Testis (tissue), 3 donors: Measurements from ENCODE around the gene PDLIM5. TPM values are rescaled to one million over a fixed set of nuclear protein-coding genes. Genes with fewer than 3 reads are reported as not detected.

Source experiments
- DNase-seq: peaks from one replicate; pipeline ENCODE4 v3.0.0-alpha.2; 2019
- H3K27ac ChIP-seq, 2 donors: fragments of 200-600 bp; sonication (generic); one replicate each; pipeline ENCODE4 v1.5.1; 2019
- H3K27me3 ChIP-seq: fragments of 200-600 bp; sonication (generic); one replicate; pipeline ENCODE4 v1.5.1; 2019
- H3K36me3 ChIP-seq: fragments of 200-600 bp; sonication (generic); one replicate; pipeline ENCODE4 v1.5.1; 2017; ENCODE audit warnings: low read depth; ENCODE audit errors: missing control alignments
- H3K4me1 ChIP-seq: fragments of 200-600 bp; sonication (generic); one replicate; pipeline ENCODE4 v1.5.1; 2019
- H3K4me3 ChIP-seq, 2 donors: fragments of 200-600 bp; sonication (generic); one replicate each; pipeline ENCODE4 v1.5.1; 2017 to 2019
- H3K9me3 ChIP-seq: fragments of 200-600 bp; sonication (generic); one replicate; pipeline ENCODE4 v1.5.1; 2017
- CTCF ChIP-seq, 3 experiments: fragments of 450-650 bp in 2 of 3; fragments of 200-600 bp in 1 of 3; sonication (generic) in 1 of 3; IDR thresholded peaks; one replicate each; pipeline ENCODE4 v1.5.1; 2016 to 2019; ENCODE audit warnings: antibody characterized with exemption in 3 of 3, mild to moderate bottlenecking in 2 of 3, moderate library complexity in 1 of 3
- POLR2A ChIP-seq: fragments of 450-650 bp; IDR thresholded peaks from one replicate; pipeline ENCODE4 v1.6.1; 2017; ENCODE audit warnings: antibody characterized with exemption, mild to moderate bottlenecking, moderate library complexity
- WGBS, 2 donors: methylation state at CpG; one replicate each; pipeline ENCODE4 v1.1.5; 2018; 5-methylcytosine and 5-hydroxymethylcytosine counted together
- intact Hi-C: fragments of 100-400 bp; cut with DNase I; formaldehyde crosslinking; loops from one replicate; pipeline ENCODE4 v1.15.1; 2023; ENCODE audit warnings: low total_unique reads
- polyA plus RNA-seq: library from polyadenylated mRNA; stranded (reverse); fragments of 350-450 nt; fragmentation: Illumina TruSeq; extraction: RNeasy Lipid Tissue Mini Kit (QIAGEN cat#74804); gene quantifications from one replicate; pipeline ENCODE4 v1.2.3, GENCODE V29; 2014; ENCODE audit warnings: low read depth, low replicate concordance; ENCODE audit not compliant: insufficient read depth
- total RNA-seq, 2 donors: library from RNA; depleted of rRNA; stranded (reverse); fragments of >200 nt; gene quantifications; one replicate each; pipeline ENCODE4 v1.2.3, GENCODE V29; 2016

The PDLIM5 gene
- total and polyA plus RNA-seq, 3 donors from 2014 or later = 45.5 to 86.8 (median 86.1) TPM

GRCh38 chr4:94567811-94568210 is 116.1 kb downstream of the PDLIM5 start:
- DNase-seq = no peak
- no peak for TF ChIP-seq CTCF (IDR thresholded peaks at IDR 0.05)
- no peak for TF ChIP-seq POLR2A
- H3K9me3 ChIP-seq = no peaks in the 10 kb centered on the region
- H3K36me3 ChIP-seq = no peaks in the 10 kb centered on the region
- no peak overlapping the region for H3K27ac ChIP-seq
- intact Hi-C loops = no loop called here
- H3K27me3 ChIP-seq = no peaks in the 10 kb centered on the region
- no peak overlapping the region for H3K4me3 ChIP-seq
- no peaks in the 10 kb centered on the region for H3K4me1 ChIP-seq
- WGBS, 2 donors = 53% methylated on average over 5 of the region's 5 CpGs

GRCh38 chr4:94570558-94570957 is 118.8 kb downstream of the PDLIM5 start:
- Histone ChIP-seq H3K36me3 (no peaks in the 10 kb centered on the region), H3K27ac (no peak overlapping the region), H3K4me1 (no peaks in the 10 kb centered on the region), H3K4me3 (no peak overlapping the region), H3K27me3 (no peaks in the 10 kb centered on the region), H3K9me3 (no peaks in the 10 kb centered on the region)
- intact Hi-C loops = no loop called here
- TF ChIP-seq CTCF (IDR thresholded peaks at IDR 0.05) (no peak), POLR2A (no peak)
- no peak for DNase-seq
- WGBS, 2 donors = 76 to 88% methylated on average over 1 of the region's 1 CpG

GRCh38 chr4:94571298-94571697 is 119.6 kb downstream of the PDLIM5 start:
- DNase-seq = no peak
- no peaks in the 10 kb centered on the region for H3K27me3 ChIP-seq
- no peaks in the 10 kb centered on the region for H3K4me1 ChIP-seq
- no peak overlapping the region for H3K4me3 ChIP-seq
- H3K36me3 ChIP-seq = no peaks in the 10 kb centered on the region
- intact Hi-C loops = no loop called here
- no peak for TF ChIP-seq CTCF (IDR thresholded peaks at IDR 0.05)
- TF ChIP-seq POLR2A = no peak
- H3K27ac ChIP-seq = no peak overlapping the region
- WGBS, 2 donors = 88 to 90% methylated on average over 4 of the region's 4 CpGs
- no peaks in the 10 kb centered on the region for H3K9me3 ChIP-seq

GRCh38 chr4:94571715-94572114 is 120.0 kb downstream of the PDLIM5 start:
- no peaks in the 10 kb centered on the region for H3K4me1 ChIP-seq

More at GRCh38 chr4:94571715-94572114, 120.0 kb downstream of the PDLIM5 start:
- H3K36me3 ChIP-seq = no peaks in the 10 kb centered on the region
- H3K27ac ChIP-seq = no peak overlapping the region
- intact Hi-C loops = no loop called here
- H3K27me3 ChIP-seq = no peaks in the 10 kb centered on the region
- H3K4me3 ChIP-seq = no peak overlapping the region
- DNase-seq = no peak
- TF ChIP-seq CTCF (IDR thresholded peaks at IDR 0.05) = no peak
- no peaks in the 10 kb centered on the region for H3K9me3 ChIP-seq
- WGBS, 2 donors = 87 to 99% methylated on average over 2 of the region's 2 CpGs
